GM12875 (cell line): ENCODE measurements around the gene PGAP1.

Source experiments
- H3K4me3 ChIP-seq: one replicate; pipeline ENCODE4 v1.5.1; 2011; ENCODE audit warnings: low read depth, low read length, control low read depth
- TF ChIP-seq, protein P1 (sequence below): IDR thresholded peaks from 2 replicates; pipeline ENCODE4 v1.5.1; 2011; ENCODE audit warnings: low read depth, mild to moderate bottlenecking, control low read depth, inconsistent platforms, low read length, moderate library complexity, borderline replicate concordance; ENCODE audit not compliant: insufficient read depth

Gene PGAP1

DNA sequence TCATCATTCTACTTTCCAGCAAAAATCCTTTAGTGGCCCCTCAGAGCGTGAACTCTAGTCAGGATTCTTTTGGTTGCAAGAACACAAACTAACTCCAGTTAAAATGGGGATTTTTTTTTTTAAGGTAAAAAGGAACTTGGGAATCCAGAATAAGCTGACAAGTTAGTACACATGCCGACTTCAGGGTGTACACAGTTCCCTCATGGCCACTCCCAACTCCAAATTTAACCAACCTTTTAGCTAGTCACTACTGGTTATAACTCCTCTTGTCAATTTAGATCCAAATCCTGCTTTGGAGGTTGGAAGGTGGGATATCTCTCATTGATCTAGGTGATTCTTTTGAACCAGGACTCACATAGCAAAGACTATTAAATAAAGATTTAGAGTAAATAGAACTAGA, 5.0 kb upstream of the PGAP1 start:
- TF ChIP-seq, protein P1, sequence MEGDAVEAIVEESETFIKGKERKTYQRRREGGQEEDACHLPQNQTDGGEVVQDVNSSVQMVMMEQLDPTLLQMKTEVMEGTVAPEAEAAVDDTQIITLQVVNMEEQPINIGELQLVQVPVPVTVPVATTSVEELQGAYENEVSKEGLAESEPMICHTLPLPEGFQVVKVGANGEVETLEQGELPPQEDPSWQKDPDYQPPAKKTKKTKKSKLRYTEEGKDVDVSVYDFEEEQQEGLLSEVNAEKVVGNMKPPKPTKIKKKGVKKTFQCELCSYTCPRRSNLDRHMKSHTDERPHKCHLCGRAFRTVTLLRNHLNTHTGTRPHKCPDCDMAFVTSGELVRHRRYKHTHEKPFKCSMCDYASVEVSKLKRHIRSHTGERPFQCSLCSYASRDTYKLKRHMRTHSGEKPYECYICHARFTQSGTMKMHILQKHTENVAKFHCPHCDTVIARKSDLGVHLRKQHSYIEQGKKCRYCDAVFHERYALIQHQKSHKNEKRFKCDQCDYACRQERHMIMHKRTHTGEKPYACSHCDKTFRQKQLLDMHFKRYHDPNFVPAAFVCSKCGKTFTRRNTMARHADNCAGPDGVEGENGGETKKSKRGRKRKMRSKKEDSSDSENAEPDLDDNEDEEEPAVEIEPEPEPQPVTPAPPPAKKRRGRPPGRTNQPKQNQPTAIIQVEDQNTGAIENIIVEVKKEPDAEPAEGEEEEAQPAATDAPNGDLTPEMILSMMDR, result no peak
- H3K4me3 ChIP-seq, result no peak overlapping the region

DNA sequence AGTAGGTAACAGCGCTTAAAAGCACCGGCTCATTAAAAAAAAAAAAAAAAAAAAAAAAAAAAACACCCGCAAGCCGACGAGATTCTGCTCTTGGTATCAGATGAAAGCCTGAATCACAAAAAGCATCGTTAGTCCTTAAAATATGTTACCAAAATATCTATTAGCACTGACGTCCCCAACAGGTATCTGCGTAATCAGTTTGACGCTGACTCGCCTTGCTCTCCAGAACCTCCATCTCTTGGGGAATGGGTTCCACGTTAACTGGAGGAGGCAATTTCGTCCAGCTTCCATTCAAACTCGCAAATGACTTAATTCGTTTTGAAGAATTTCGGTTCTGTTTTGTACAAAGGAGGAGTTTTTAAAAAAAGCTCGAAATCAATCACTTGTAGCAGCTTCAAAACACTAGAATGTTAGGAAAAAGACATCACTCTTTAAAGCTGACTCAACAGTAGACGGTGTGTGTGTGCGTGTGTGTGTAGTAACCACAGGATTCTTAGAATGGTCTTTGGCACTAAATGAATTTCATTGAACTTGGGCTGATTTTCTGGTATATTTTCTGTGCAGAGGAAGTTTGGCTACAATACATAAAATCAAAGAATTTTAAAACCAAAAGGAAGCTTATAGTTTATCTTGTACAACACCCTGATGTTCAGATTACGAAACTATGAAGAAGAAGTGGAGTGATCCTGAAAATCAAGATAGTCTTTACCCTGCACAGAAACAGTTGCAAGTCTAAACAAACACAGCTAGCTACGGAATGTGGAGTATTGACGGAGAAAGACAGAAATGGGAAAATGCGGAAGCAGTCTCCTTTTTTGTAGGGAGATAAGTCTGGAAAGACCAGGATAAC, 1.1 kb upstream of the PGAP1 start:
- TF ChIP-seq, protein P1, result no peak
- H3K4me3 ChIP-seq, result peak overlapping the region; percentile 60

DNA sequence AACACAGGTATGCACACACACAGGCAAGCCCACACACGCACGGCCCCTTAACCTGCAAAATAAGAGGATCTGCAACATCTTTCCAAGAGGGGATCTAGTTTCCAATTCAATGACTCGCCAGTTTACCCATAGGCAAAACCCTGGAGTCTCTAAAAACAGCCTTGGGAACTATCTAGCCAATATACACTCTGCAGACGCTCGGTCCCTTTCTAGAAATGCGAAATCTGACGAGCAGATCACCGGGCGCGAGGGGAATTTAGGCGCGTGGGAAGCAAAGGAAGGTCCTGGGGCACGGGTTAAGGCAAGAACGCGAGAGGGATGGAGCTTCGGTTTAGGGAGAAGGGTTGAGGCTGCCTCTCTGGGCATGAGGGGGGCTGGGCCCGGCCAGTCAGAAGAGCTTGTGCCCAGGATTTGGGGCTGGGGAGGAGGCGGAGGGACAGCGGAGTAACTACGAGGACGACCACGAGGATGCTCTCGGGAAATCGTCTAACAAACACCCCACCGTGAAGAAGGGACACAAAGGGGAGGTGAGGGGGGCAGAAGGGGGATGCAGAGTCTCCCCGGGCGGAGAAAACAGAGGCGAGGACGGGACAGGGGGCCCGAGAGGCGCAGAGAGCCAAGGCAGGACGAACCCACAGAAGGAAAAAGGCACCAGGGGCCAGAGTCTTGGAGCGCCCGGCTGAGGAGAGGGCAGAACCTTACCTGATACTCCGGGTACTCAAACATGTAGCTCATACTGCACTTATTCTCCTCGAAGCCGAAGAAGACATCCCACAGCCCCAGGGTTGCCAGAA, 542 bp downstream of the PGAP1 start:
- H3K4me3 ChIP-seq, result peak overlapping the region; percentile 60
- TF ChIP-seq, protein P1, result no peak

DNA sequence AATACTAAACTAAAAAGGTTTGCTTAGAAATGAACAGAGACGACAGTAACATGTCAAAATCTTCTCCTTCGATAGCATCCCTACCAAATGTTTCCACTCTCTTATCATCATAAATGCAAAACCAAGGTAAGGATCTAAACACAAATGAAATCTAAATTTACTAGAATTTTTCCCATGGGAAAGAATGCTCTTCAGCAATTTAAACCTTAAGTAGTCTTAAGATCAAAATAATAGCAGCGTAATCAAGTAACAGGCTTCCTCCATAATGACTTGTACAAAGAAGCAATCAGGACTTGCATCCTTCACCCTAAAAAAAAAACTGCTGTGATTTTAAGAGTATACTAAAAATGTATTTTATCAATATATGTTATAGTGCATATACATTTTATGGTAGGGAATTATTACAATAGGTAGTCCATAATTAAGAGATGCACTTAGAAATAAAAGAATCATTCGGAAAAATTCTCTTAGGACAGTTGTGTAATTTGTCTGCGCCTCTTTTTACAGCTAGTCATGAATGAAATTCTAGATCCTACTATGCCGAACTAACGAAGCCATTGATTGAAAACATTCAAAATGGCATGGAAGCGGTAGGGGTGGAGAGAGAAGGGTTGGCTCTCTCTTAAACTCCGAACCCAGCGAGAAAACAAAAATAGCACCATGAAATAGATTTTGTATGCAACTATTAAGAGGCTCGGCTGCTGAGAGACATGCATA, 1.3 kb downstream of the PGAP1 start:
- peak overlapping the region; percentile 60 for H3K4me3 ChIP-seq
- TF ChIP-seq, protein P1, result no peak

DNA sequence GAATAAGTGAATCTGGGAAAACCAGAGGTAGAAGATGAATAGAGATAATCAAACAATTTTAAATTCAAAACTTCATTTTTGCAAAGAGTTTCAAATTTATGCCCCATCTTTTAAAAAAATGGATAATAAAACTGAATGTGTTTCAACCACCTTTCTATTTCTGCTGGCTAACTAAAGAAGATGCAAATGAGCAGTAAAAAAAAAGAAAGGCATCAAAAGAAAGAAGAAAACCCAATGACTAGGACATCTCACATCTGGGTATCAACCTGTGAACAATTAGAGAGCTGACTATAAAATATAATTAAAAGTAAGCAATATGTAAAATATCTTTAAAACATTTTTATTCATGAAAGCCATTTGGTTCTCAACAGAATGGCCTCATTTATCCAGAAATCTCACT, 2.5 kb downstream of the PGAP1 start:
- H3K4me3 ChIP-seq, result no peak overlapping the region
- TF ChIP-seq, protein P1, result no peak

DNA sequence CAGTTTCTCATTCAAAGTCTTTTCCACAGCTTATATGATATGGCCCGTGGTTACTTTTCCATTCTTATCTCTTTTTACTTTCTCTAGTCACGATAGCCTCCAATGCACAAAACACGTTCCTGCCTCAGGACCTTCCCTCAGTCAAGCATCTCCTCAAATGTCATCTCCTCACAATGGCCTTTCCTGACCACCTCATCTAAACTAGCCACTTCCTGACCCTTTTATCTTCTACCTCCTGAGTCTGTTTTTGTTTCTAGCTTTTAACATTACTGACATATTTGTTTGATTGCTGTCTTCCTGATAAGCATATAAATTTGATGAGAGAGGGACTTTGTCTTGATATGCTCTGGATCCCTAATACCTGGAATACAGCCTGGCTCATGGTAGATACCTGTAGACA, 7.6 kb downstream of the PGAP1 start:
- no peak overlapping the region for H3K4me3 ChIP-seq
- TF ChIP-seq, protein P1, result no peak
